Endothelial cell of hepatic sinusoid (primary cell): Measurements from ENCODE around the gene SLC51A.
"Not testable (repeated sequence)": the region's sequence is repeated elsewhere in the genome, so short reads cannot be mapped to it uniquely, and the experiment has no call there.

ENCODE experiments used
- in situ Hi-C: cut with HindIII; loops from 2 replicates; pipeline ENCODE4 v1.10.0; 2017; ENCODE audit warnings: low sequenced_read_pairs

Gene SLC51A

DNA sequence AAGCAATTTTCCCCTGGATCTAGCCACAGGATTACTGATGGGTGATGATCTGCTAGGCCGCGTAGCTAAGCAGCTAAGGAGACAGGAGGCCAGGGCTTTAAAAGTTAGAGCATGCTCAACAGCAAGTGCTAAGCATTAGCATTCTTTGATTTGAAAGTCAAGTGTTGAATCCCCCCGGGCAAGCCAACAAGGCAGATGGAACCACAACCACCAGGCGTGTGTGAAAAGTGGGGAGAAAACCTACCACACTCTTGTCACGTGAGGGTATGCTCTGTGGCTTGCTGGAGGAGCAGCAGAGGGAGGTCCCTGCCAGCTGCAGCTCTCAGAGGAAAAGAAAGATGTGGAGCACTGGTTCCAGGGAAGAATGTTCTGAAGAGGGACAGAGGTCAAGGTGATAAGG, 20.9 kb downstream of the SLC51A start:
- in situ Hi-C loops, result no loop called here

DNA sequence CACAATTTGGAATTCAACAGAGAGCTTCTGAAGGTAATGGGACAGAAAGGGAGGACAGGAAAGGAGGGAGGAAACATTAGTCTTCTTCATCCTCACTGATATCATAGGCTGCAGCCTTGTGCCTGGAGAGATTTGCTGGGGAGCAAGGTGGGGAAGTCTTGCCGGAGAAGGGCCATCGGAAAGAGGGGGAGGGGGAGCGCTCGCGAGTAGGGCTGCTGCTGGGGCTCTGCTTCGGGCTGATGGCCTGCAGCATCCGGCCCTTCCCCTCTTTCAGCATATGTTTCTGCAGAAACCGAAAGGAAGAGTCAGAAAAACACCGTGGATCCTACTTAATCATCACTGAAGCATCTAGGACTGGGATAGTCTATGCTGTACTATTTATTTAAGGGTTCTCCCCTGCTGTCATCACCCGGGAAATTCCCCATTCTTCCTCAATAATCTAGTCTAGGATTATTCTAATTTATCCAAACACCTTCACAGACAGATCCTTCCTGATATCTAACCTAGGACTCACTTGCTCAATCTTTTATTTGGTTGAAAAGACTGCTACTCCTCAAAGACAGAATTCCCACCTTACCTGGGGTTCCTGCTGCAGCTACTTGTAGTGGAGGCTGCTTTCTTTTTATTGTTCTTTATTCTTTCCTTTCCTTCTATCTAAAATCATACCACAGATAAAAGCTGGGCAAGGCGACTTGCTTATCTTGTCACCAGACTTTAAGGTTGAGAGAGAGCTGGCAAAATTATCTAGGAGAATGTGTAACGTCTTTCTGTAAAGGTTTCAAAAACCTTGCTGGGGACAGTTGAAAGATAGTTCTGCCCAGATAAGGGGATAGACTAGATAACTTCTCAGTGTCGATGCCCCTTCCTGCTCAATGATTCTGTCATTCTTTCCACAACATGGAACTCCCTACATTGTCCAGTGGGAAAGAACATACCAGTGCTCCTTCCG, 22.6 kb downstream of the SLC51A start:
- in situ Hi-C loops, result no loop called here

GRCh38 chr3:196240424-196240823, 24.1 kb downstream of the SLC51A start:
- in situ Hi-C loops, result no loop called here

- in situ Hi-C loops, result no loop called here
Measured at GRCh38 chr3:196241704-196242103, 25.4 kb downstream of the SLC51A start.

DNA sequence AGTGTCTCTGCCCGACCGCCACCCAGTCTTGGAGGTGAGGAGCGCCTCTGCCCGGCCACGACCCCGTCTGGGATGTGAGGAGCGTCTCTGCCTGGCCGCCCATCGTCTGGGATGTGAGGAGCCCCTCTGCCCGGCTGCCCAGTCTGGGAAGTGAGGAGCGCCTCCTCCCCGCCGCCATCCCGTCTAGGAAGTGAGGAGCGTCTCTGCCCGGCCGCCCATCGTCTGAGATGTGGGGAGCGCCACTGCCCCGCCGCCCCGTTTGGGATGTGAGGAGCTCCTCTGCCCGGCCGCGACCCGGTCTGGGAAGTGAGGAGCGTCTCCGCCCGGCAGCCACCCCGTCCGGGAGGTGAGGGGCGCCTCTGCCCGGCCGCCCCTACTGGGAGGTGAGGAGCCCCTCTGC, 27.8 kb downstream of the SLC51A start:
- in situ Hi-C loops, result not testable (repeated sequence)

DNA sequence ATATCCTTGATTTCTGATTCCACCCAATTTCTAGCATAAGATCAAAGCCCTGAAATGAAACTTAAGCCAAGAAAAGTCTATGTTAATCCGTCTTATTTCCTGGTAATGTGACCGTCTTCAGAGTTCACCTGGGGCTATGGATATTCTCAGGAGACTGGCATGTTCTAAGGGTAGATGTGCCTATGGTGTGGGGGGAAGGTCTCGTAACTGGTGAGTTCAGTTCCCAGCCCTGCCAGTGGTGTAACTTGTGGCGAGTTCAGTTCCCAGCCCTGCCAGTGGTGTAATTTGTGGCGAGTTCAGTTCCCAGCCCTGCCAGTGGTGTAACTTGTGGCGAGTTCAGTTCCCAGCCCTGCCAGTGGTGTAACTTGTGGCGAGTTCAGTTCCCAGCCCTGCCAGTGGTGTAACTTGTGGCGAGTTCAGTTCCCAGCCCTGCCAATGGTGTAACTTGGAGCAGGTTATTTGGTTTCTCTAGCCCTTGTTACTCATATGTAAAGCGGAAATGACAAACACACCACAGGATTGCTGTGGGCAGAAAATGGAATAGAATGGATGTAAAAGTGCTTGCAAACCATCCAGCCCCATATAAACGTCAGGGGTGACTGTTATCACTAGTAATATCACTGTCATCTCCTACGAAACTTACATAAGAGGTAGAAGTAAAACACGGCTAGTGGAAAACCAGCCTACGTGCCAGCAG, 30.4 kb downstream of the SLC51A start:
- in situ Hi-C loops, result no loop called here

GRCh38 chr3:196251918-196252317, 35.6 kb downstream of the SLC51A start:
- in situ Hi-C loops, result loop anchor here (5.0 kb wide), 1 partner anchor 270 kb away; no protein-coding TSS in a partner anchor

- in situ Hi-C loops, result loop anchor here (5.0 kb wide), 1 partner anchor 268 kb away; no protein-coding TSS in a partner anchor
Measured at GRCh38 chr3:196254376-196255283, 38.3 kb downstream of the SLC51A start.

DNA sequence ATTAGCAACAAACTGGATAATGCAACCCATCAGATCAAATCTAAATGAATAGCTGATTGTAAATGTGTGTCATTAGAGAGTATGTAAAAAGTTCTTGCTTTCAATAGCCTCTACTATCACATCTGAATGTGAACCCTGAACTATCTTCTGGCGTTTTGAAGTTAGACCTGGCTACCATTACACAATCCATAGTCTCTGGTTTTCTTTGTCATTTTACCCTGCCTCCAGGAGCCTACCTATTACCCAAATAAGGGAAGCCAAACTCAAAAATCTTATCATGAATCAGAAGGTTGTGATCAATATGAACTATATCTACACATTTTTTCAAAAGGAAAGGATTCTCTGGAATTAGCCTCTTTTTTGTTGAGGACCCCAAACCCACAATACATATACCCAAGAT, 39.4 kb downstream of the SLC51A start:
- in situ Hi-C loops, result no loop called here

DNA sequence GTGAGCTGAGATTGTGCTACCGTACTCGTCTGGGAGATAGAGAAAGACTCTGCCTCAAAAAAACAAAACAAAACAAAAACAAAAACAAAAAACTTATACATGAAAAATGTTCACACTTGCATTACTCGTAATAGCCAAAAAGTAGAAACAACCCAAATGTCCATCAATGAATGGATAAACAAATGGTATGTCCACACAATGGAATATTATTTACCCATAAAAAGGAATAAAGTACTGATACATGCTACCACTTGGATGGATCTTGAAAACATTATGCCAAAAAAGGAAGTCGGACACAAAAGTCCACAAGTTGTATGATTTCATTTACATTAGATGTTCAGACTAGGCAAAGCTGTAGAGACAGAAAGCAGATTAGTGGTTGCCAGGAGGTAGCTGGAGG, 44.5 kb downstream of the SLC51A start:
- in situ Hi-C loops, result no loop called here

DNA sequence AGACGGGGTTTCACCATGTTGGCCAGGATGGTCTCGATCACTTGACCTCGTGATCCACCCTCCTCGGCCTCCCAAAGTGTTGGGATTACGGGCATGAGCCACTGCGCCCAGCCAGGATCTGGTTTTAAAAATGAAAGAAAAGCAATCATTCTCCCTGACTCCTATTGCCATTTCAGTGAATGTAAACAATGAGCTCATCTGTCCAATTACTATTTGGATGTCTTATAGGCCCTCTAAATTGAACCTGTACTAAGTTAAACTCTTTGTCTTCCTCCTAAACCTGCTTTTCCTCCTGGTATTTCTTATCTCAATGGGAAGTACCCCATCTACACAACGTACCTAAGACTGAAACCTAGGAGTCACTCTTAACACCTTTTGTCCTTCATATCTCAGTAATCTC, 47.5 kb downstream of the SLC51A start:
- in situ Hi-C loops, result no loop called here

- in situ Hi-C loops, result no loop called here
Measured at GRCh38 chr3:196268284-196269163, 52.2 kb downstream of the SLC51A start.

- in situ Hi-C loops, result no loop called here
Measured at GRCh38 chr3:196270499-196270898, 54.2 kb downstream of the SLC51A start.

DNA sequence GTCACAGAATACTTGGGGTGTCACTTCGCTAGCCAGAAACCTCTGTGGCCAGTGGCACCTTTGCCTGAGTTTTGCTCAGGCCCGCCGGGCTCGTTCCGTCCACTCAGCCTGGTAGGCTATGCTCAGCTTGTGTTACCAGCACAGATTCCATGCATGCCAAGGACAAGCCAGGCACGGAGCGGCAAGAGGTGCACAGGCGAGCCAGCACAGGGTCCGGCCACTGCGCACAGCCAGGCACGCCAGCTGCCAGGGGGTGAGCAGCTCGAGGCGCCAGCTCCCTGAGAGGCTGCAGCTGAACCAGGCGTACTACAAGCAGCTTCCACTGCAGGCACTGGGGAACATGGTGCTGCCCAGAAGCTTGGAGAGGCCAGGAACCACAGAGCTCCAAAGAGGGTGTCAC, 56.5 kb downstream of the SLC51A start:
- in situ Hi-C loops, result no loop called here

GRCh38 chr3:196273655-196274054, 57.3 kb downstream of the SLC51A start:
- in situ Hi-C loops, result no loop called here

DNA sequence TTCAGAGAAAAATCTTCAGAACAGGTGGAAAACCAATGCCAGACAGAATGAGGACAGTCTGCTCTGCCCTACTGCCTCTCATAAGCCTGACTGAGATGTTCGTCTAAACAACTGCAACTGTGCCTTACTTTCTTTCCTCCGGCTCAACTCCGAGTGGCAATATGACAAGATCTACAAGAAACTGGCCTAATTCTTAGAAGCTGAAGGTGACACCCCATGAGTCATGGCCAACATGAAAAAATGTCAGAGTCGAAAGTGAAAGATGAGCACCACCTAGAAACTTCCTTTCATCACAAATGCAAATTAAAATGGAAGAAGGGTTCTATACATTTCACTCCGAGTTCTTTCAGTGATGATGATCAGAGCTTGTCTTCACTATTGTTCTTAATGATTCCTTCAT, 58.3 kb downstream of the SLC51A start:
- in situ Hi-C loops, result no loop called here

DNA sequence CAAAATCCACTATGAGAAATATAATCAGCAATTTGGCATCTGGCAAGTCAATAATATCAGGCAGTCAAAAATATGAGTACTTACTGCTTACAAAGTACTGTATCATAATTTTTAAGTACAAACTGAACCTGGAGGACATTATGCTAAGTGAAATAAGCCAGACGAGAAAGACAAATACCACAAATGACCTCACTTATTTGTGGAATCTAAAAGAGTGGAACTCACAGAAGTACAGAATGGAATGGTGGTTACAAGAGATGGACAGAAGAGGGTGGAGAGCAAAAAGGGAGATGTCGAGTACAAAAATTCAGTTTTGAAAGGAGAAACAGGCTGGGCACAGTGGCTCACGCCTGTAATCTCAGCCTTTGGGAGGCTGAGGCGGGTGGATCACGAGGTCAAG, 58.8 kb downstream of the SLC51A start:
- in situ Hi-C loops, result no loop called here

- in situ Hi-C loops, result no loop called here
Measured at GRCh38 chr3:196280689-196281440, 64.5 kb downstream of the SLC51A start.

DNA sequence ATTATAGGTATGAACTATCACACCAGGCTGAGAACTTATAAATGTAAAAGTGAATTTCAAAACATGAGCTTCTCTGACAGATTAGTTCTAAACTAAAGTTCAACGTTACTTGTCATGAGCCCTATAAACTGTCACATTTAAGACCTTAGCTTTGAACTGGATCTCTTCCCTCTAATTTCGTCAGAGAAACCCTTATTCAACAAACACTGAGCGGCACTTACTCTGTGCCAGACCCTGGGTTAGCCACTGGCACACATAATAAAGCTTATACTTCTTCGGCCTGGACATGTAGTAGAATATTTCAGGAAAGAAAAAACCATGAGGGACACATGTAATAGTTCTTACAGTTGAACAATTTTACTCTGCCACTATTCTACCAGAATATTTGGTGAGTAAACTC, 65.6 kb downstream of the SLC51A start:
- in situ Hi-C loops, result no loop called here
